Psoas muscle (tissue), 8 donors: ENCODE measurements around the gene ZC3H4. TPM values are rescaled to one million over a fixed set of nuclear protein-coding genes. Genes with fewer than 3 reads are reported as not detected.

Experiments
- ATAC-seq, 4 donors: fragments of 200-7000 bp; cut with Tn5 transposase; one replicate each; pipeline ENCODE4 v1.9.1; 2020; ENCODE audit warnings: moderate library complexity in 3 of 4, mild to moderate bottlenecking in 2 of 4
- DNase-seq, 2 donors: peaks; one replicate each; pipeline ENCODE4 v3.0.0-alpha.2; 2020
- H3K27ac ChIP-seq: fragments of 200-600 bp; one replicate; pipeline ENCODE4 v1.8.0; 2022
- H3K27me3 ChIP-seq, 3 donors: fragments of 200-600 bp in 1 of 3; one replicate each; pipeline versions ENCODE4 v1.6.1 to v1.8.0; 2013 to 2022; ENCODE audit warnings: low read length in 2 of 3, mild to moderate bottlenecking in 2 of 3, moderate library complexity in 1 of 3; ENCODE audit not compliant: insufficient read depth in 3 of 3
- H3K36me3 ChIP-seq, 2 donors: fragments of 200-600 bp in 1 of 2; one replicate each; pipeline versions ENCODE4 v1.6.1 to v1.8.0; 2013 to 2022; ENCODE audit warnings: low read depth in 1 of 2, mild to moderate bottlenecking in 1 of 2, moderate library complexity in 1 of 2; ENCODE audit not compliant: insufficient read depth in 1 of 2
- H3K4me1 ChIP-seq: fragments of 200-600 bp; one replicate; pipeline ENCODE4 v1.8.0; 2022
- H3K4me3 ChIP-seq: fragments of 200-600 bp; one replicate; pipeline ENCODE4 v1.8.0; 2022; ENCODE audit warnings: mild to moderate bottlenecking
- H3K9me3 ChIP-seq: fragments of 200-600 bp; one replicate; pipeline ENCODE4 v1.8.0; 2022
- CTCF ChIP-seq: fragments of 200-600 bp; IDR thresholded peaks from one replicate; pipeline ENCODE4 v1.8.0; 2022; ENCODE audit warnings: antibody characterized with exemption
- WGBS, 3 donors: extraction: QIAGEN DNeasy Blood & Tissue Kit; methylation state at CpG; one replicate each; pipeline versions ENCODE4 v1.1.6 to v1.1.7; 2013; 5-methylcytosine and 5-hydroxymethylcytosine counted together
- intact Hi-C, 2 donors: fragments of 100-400 bp; cut with DNase I; formaldehyde crosslinking; loops; one replicate each; pipeline versions ENCODE4 v1.11.0 to v1.14.2; 2022
- polyA plus RNA-seq, 3 donors: library from polyadenylated mRNA; stranded (reverse); fragments of 200-250 nt; gene quantifications; one replicate each; pipeline ENCODE4 v1.2.3, GENCODE V29; 2013
- total RNA-seq, 4 donors: library from RNA; stranded (reverse); fragmentation: NEBNext Ultra II Directional in 2 of 4; extraction: Animal tissue kit (Norgen Biotek cat#: 25700) in 2 of 4; gene quantifications; one replicate each; pipeline versions ENCODE4 v1.2.1 to v1.2.4, GENCODE V29; 2021 to 2023
- donor health status: healthy with polysubstance abuse.
- donor health status: DM: no; HTN: no; CAD: no; lungs with moderate emphysema.
- donor health status: Bipolar disorder and iron deficiency.
- donor health status: healthy.
- donor health status: DM: yes; HTN: yes; CAD: no.
- donor health status: DM: no; HTN: no; CAD: no.
- donor health status: DM: no; HTN: no; CAD: no.
- donor health status: DM: yes; HTN: yes; CAD: no.

ZC3H4 gene
- total and polyA plus RNA-seq, 7 donors: 4.4 to 35.8 (median 24.3) TPM

DNA sequence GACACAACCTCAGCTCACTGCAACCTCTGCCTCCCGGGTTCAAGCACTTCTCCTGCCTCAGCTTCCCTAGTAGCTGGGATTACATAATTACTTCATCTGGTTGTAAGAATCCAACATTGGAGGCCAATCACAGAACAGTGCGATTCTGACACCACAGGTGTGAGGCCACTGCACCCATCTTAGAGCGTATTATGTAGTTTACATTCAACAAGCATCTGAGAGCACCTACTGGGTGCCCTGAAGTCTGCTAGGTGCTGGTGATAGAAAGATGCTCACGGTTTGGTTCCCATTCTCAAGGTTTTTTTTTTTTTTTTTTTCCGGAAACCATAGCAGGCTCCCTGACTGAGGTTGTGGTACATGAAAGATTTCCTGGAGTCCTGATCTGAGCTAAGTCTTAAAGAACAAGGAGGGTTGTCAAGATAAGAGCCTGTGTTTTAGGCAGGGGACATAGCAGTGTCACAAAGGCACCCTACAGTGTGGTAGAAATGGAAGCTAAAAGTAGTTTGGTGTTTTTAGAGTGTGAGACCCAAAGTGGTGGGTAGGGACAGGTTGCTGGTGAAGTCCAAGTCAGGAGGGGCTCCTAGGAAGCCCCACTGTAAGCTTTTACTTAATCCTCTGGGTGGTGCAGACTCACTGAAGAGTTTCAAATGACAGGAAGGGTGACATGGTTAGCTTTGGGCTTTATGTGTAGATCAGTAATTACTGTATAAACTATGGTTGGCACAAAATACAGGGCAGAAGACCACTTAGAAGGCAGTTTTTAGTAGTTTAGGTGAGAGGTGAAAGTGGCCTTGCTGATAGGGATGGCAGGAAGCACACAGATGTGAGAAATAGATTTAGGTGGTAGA, 32.3 kb upstream of the ZC3H4 start:
- no peak for ATAC-seq

DNA sequence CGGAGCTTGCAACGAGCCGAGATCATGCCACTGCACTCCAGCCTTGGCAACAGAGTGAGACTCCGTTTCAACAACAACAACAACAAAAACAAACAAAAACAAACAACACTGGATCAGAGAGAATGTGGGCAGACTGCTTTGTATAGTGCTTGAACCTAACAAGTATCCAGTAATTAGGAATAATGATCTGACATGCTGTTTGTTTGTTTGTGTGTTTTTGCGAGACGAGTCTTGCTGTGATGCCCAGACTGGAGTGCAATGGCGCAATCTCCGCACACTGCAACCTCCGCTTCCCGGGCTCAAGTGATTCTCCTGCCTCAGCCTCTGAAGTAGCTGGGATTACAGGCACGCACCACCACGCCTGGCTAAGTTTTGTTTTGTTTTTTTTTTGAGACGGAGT, 31.1 kb upstream of the ZC3H4 start:
- Histone ChIP-seq H3K36me3 (peaks cover 5 to 40% of the 10 kb centered on the region in 2 donors), H3K27ac (no peak overlapping the region), H3K4me1 (peaks cover 19% of the 10 kb centered on the region), H3K9me3 (no peaks in the 10 kb centered on the region), H3K4me3 (no peak overlapping the region), H3K27me3 (no peaks in the 10 kb centered on the region)
- WGBS, 3 donors: 88 to 95% (median 89%) methylated on average over 13 of the region's 13 CpGs
- ATAC-seq: no peak
- intact Hi-C loops: loop anchor here (5.0 kb wide), 1 partner anchor 63 kb away; no protein-coding TSS in a partner anchor
- no peak for TF ChIP-seq CTCF
- no peak for DNase-seq

More for the DNA sequence above, 32.3 kb upstream of the ZC3H4 start:
- no peaks in the 10 kb centered on the region for H3K9me3 ChIP-seq
- TF ChIP-seq CTCF: no peak
- H3K4me3 ChIP-seq: no peak overlapping the region
- H3K27me3 ChIP-seq: no peaks in the 10 kb centered on the region
- no peak for DNase-seq
- H3K4me1 ChIP-seq: peaks cover 19% of the 10 kb centered on the region
- intact Hi-C loops: loop anchor here (5.0 kb wide), 1 partner anchor 61 kb away; no protein-coding TSS in a partner anchor
- H3K27ac ChIP-seq: no peak overlapping the region
- peaks cover 5 to 49% of the 10 kb centered on the region in 2 donors for H3K36me3 ChIP-seq
- WGBS, 3 donors: 88 to 93% (median 93%) methylated on average over 5 of the region's 5 CpGs

DNA sequence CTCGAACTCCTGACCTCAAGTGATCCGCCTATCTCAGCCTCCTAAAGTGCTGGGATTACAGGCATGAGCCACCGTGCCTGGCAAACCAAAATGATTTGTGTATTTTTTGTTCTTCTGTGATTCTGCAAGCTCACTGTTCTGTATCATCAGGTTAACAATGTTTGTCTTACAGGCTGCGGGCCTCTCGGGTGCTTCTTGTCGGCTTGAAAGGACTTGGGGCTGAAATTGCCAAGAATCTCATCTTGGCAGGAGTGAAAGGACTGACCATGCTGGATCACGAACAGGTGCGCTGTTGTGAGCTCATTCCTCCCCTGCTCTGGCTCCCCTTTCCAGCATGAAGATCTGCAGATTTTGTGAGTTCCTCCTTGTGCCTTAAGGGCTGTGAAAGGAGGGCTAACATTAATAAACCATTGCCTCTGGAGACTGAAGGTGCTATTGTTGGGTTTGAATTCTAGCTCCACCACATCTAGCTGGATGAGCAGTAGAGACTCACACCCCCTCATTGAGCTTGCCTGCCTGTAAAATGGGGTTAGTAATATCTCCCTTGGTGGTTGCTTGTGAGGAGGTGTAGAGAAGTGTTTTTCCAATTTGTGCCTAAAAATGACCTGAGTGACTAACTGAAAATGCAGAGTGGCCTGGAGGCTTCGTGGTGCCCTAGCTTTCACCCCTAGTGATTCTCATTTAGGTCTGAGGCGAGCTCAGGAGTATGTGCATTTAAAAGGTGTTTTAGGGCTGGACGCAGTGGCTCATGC, 29.9 kb upstream of the ZC3H4 start:
- 48 to 56% (median 51%) methylated on average over 11 of the region's 11 CpGs for WGBS, 3 donors
- H3K36me3 ChIP-seq: peaks cover 5 to 40% of the 10 kb centered on the region in 2 donors
- peak overlapping the region; percentile 63 for H3K27ac ChIP-seq
- H3K4me3 ChIP-seq: no peak overlapping the region
- intact Hi-C loops: no loop called here
- ATAC-seq (peak; percentile 65 to 79 (median 70)), DNase-seq (no peak)
- H3K27me3 ChIP-seq: no peaks in the 10 kb centered on the region
- no peaks in the 10 kb centered on the region for H3K9me3 ChIP-seq
- H3K4me1 ChIP-seq: peaks cover 19% of the 10 kb centered on the region
- TF ChIP-seq CTCF: no peak

DNA sequence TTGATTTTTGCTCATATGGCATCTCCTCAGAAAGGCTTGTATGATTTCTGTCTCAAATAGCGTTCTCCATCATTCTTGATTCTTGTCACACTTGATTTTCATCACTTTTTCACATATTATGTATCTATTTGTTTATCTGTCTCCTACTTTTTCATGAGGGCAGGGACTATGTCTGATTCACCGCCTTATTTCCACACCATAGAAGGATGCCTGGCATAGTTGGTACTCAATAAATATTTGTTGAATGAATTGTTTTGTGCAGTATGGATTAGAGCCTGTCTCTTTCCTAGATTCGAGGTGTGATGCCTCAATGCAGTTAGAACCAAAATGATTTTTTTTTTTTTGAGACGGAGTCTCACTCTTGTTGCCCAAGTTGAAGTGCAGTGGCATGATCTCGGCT, 29.2 kb upstream of the ZC3H4 start:
- DNase-seq (no peak), ATAC-seq (no peak)
- Histone ChIP-seq H3K4me3 (no peak overlapping the region), H3K27me3 (no peaks in the 10 kb centered on the region), H3K27ac (peak overlapping the region; percentile 63), H3K9me3 (no peaks in the 10 kb centered on the region), H3K36me3 (peaks cover 5 to 40% of the 10 kb centered on the region in 2 donors), H3K4me1 (peaks cover 19% of the 10 kb centered on the region)
- WGBS, 3 donors: 85 to 89% (median 89%) methylated on average over 5 of the region's 5 CpGs
- intact Hi-C loops: no loop called here
- no peak for TF ChIP-seq CTCF
